Stimulated activated CD4-positive, alpha-beta T cell treated with anti-CD3 and anti-CD28 coated beads, Interleukin-12 subunit alpha, Interleukin-12 subunit beta, amount 100 ng/mL, for 4 hours (primary cell): ENCODE data around the gene EPB41L1.
A peak's percentile ranks its signal among the peaks of the same experiment; 100 is the strongest.
"Not testable (repeated sequence)": the region's sequence is repeated elsewhere in the genome, so short reads cannot be mapped to it uniquely, and the experiment has no call there.

ENCODE experiments used
- DNase-seq: peaks from one replicate; pipeline ENCODE4 v3.0.0-alpha.2; 2020

Gene EPB41L1

DNA sequence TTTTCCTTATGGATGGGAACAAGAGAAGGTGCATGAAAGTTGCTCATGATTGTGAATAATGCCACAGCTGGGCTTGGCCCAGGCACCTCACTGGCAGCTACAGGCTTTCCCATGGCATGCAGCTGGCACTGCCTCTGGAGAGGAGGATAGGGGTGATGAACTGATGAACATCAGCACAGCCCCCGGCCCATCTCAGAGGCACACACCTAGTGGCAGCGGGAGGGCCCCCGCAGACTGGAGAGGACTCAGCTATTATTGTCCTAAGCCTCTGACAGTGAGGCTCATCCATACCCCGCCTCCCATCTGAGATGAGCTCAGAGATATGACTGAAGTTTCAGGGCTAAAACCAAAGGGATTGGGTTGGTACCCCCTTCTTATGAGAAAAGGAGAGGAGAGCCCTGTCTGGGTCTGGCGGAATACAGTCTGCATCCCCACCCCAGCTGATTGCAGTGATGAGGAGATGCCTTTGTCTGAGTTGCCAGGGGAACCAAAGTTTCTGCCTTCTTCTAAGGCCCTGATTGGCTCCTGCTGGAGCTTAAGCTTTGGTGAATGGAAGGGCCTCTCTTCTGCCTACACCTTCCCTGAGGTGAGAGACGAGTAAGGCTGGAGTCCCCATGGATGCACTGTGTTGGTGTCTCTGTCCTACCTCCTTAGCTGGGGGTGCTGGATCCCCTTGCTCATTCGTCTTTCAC lies 27.6 kb upstream of the EPB41L1 start:
- DNase-seq: no peak

DNA sequence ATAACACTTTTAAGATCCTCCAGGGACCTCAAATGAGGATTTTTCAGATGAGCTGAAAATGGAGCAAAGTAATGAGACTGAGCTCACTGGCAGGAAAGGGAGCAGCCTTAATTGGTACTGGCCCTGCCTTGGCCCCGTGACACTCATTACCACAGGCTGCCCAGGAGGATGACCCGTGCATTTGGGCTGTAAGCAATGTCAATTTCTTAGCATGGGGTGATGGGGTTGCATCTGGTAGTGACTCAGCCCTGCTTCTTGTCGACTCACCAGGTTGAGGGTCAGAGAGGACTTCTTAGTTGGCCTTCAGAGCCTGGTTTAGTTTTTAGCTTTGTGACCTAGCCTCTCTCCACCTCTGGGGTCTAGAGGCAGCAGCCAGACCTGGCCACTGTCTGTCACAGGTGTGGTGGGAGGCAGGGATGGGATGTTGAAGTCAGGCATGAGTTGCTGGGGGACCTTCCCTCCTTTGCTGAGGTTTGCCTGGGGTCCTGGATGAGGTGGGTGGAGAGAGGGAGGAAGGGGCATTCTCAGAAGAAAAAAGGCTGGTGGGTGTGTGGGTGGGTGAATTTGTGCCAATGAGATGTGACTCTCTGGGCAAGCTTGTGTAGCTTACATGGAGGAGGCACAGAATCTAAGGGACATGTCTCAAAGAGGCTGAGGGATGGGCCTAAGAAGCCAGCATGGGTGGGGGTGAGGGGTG lies 25.9 kb upstream of the EPB41L1 start:
- no peak for DNase-seq

DNA sequence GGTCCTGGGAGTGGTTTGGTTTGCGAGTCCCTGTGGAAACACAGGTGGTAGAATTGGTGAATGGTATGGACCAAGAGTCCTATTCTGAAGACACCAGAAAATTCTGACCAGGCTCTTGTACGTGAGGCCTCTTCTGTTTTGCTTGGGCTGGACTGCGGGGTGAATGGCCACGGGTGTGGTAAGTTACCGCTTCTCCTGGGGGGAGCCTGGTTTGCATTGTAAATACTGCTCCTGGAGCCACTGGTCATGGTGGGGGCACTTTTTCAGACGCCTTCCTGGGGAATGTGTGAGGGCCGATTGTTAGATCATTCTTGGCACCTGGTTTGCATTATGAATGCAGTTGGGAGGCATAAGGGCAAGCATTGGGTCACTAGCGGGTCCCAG lies 25.4 kb upstream of the EPB41L1 start:
- no peak for DNase-seq

DNA sequence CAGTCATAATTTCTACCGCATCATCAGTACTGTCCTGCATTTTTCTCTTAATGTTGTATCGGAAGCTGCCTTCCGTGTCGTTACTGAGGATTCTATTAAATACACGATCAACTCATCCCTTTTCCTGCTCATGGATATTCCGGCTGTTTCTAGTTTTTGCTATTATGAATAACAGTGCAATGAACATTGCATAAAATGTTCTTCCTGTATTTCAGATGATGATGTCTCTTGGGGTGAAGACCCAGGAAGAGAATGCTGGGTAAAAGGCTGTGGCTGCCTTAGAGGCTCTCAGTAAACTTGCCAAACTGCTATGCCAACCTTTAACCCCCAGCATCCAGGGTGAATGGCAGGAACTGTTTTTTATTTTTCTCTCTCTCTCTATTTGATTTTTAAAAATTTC lies 24.1 kb upstream of the EPB41L1 start:
- no peak for DNase-seq

DNA sequence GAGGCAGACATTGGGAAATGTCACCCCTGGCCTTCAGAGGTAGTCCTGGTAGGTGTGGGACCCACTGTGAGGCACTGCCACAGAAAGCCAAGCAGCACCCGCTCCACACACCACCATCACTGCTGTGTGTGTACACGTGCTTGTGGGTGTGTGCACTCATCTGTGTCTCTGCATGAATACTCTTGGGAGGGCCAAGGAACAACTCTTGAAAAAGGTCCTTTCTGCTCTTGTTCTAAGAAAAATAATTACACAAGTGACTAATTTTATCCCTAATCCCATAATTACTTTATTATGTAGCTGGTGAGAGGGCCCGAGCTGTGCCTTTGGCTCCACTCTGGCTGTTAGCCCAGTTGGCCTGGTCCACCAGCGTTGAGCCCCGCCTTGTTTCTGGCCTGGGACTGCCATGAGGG lies 21.7 kb upstream of the EPB41L1 start:
- DNase-seq: no peak

DNA sequence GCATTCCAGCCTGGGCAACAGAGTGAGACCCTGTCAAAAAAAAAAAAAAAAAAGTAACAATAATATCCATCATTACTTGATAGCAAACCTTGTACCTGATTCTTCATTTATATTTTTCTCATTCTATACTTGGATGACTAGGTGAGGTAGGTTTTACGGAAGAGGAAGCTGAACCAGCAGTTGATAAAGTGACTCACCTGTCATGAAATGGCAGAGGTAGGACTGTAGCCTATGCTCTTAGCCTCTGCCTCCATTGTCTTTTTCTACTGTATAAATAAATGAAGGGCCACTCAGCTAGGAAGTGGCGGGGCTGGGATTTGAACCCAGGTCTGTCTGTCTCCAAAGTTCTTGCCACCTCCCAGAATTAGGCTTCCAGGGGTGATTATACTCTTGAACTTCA lies 20.7 kb upstream of the EPB41L1 start:
- no peak for DNase-seq

DNA sequence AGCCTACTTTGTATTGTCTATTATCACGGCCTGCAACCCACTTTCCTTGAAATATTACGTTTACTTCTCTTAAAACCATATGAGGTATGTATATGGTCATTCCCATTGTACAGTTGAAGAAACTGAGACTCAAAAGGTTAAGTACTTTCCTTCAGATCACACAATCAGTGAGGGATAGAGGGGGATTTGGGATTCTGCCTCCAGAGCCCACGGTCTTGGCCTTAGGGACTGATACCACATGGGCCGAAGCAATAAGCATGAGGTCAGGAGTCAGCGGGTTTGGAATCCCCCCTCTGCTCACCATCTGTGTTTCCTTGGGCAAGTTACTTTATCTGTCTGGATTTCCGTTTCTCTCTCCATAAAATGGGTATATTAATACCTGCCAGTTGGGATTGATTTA lies 19.4 kb upstream of the EPB41L1 start:
- no peak for DNase-seq

DNA sequence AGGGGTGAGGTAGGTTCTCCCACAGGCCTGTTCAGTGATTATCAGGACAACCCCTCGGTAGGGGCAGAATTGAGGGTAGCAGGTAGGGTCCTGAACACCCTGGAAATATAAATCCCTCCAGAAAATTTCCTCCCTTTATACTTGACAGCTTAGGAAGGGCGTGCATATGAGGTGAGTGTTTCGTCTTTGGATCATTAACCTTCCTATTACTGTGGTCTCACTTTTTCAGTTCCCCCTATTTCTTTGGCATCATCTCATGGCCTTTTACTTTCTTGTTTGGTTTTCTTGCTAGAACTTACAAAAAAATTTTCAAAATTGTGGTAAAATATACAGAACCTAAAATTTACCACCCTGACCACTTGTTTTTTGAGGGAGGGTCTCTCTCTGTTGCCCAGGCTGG lies 18.7 kb upstream of the EPB41L1 start:
- no peak for DNase-seq

DNA sequence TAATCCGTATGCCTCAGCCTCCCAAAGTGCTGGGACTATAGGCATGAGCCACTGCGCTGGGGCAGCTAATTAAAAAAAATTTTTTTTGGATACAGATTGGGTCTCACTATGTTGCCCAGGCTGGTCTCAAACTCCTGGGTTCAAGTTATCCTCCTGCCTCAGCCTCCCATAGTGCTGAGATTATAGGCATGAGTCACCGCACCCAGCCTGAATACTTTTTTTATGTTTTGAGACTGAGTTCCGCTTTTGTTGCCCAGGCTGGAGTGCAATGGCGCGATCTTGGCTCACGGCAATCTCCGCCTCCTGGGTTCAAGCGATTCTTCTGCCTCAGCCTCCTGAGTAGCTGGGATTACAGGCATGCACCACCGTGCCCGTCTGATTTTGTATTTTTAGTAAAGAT lies 17.2 kb upstream of the EPB41L1 start:
- not testable (repeated sequence) for DNase-seq

DNA sequence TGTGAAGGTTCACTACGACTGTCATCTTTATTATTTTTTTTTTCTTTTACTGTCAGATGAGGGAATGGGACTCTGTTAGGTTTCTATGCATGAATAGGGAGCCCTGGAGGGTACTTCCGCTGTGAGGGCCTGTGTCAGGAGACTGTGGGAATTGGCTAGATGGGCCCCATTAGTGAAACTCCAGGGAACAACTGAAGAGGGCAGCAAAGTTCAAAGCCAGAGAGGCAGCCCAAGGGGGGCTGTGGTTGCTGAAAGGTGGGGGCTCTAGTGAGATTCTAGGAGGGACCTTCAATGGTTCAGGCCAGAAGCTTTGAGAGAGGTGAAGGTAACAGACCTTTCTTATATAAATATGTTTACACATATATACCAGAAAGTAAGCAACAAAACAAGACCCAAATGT lies 13.2 kb upstream of the EPB41L1 start:
- no peak for DNase-seq

DNA sequence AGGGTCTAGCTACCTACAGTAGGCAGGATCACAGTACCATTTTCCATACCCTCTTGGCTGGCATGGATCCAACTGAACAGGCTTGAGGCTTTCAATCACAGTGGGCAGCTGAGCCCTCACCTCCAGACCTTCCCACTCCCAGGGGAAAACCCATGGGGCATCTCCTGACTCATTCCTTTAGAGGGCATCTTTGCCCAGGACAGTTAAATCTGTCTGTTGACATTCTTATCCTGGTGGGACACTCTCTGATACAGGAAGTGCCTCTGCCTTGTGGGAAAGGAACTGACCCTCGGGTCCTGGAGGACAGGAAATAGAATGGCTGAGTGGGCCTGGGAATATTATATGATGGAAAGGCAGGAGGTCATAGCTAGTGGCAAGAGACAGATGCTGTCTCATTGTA lies 10.2 kb upstream of the EPB41L1 start:
- no peak for DNase-seq

DNA sequence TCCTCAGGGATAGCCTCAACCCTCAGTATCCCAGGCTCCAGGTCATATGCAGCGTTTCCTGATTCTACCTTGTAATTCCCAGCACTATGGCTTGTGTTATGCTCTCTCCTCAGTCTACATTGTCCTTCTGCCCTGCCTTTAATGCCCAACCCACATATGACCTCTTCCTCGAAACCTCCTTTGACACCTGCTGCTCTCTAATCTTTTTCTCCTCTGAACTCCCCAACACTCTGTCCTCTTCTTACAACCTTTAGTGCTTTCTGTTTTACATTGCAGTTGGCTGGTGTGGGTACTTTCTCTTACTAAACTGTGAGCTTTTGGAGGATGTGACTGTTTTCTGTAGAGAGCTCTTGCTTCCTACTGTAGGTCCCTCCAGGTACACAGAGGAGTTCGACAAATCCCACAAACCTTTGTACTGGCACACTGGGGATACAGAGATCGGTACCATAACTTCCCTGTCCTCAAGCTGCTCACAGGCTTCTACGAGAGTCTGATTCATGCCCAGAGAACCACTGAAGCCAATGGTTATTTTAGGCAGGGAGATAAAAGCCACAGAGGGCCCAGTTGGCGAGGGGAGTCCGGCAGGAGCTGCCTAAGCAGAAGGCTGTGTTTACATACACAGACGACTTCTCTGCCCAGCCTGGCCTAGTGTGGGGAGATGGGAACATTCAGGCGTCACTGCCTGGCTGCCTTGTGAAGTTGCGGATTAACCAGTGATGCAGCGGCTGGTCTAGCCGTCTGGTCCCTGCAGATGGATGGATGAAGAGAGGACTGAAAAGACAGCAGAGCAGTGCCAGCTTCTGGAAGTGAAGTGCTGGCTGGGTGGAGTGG lies 8.4 kb upstream of the EPB41L1 start:
- DNase-seq: no peak

DNA sequence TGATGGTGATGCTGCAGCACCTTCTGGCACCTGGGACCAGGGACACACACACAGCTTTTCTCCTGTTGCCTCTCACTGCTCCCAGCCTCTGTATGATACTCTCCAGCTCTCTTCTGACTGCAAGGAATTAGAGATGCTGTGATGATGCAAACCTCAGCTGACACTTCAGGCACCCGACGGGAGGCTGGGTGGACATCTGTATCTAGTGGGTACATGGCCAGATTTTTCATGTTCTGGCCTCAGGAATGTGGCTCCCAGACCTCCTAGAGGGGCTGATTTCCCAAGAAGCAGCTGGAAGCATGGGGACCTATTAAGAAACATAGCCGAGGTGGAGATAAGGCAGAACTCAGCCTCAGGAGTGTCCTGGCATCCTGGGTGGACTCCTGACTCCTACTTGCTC lies 6.8 kb upstream of the EPB41L1 start:
- DNase-seq: no peak

DNA sequence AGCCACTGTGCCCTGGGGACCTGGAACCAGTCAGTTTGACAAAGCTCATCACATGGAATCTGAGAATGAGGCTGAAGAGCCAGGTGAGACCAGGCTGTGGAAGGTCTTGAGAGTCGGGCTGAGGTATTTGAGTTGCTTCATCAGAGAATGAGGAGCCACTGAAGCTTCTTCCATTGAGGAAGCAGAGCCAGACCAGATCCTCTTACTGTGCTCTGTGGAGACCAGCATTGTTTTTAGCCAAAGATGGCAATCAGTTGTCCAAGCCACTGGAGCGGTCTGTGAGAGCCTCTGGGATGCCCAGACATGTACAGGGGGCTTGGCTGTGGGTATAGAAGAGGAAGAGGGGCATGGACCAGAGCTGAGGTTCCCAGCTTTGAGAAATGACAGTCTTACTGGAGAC lies 6.1 kb upstream of the EPB41L1 start:
- no peak for DNase-seq

DNA sequence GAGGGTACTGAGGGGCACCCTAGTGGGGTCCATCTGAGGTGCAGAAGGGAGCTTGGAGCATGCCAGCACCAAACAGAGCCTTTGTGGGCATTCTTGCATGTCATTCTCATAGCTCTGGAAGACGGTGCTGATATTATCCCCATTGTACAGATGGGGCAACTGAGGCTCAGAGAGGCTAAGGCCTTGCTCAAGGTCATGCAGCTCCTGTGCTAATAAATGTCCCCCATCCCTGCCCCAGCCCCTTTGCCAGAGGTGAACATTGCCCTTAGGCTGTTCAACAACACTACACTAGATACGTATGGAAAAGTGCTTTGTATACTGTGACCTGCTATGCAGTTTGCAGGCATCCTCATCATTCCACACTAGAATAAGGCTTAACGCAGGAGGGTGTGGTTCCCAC lies 5.5 kb upstream of the EPB41L1 start:
- DNase-seq: no peak

DNA sequence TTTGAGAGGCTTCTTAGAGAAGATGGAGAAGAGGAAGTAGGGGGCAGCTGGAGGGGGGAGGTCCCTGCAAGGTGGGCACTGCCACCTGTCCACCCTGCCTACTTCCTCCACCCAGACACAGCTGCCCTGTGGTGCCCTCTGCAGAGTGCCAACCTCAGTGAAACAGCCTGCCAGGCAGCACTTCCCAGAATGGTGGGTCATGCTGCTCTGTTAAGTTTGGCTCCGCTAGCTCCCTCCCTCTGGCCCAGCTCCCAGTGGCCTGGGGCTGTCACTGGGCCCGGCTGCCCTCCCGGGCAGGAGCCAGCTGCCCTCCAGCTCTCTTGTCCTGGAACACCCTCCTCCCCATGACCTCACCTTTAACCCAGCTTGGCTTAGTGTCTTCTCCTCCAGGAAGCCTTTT lies 5.1 kb upstream of the EPB41L1 start:
- DNase-seq: no peak

DNA sequence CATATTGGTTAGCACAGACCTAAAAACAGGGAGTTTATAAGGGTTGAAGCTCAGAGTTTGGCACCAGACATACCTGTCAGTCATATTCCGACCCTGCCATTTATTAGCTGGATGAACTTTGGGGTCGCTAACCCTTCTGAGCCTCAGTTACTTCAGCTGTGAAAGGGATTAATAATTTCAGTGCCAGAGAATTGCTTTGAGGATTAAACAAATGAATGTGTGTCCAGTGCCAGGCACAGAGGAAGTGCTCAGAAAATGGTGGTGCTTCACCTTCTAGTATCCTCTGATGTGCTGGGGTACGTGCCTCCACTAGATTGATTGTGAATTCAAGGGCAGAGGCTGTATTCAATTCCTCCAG lies 4.1 kb upstream of the EPB41L1 start:
- no peak for DNase-seq

DNA sequence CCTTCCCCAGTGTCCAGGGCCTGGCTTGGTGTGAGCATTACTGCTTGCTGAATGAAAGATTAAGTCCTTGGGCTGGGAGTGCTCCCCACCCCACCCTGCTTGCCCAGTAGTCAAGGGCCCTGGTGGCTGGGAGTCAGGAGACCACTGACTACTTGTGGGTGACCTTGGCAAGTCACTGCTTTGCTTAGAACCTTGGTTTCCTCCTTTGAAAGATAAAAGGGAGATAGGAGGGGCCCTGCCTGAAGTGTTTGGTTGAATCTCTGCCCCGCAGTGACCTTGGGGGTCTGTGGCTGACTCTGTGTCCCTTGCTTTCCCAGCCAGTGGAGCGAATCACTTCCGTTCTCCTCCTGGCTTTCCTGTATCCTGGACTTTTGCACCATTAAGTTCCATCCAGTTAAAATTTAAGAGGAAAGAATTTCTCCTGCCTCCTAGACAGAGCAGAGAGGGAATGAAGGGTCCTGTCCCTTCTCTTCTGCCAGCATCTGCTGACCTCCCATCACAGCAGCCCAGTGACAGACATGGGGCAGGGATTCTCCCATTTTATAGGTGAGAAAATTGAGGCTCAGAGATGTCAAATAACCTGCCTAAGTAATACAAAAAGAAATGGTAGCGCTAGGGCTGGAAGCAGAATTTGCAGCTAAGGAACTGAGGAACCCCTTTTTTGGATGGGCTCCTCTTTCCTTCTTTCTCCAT lies 3.5 kb upstream of the EPB41L1 start:
- DNase-seq: no peak

DNA sequence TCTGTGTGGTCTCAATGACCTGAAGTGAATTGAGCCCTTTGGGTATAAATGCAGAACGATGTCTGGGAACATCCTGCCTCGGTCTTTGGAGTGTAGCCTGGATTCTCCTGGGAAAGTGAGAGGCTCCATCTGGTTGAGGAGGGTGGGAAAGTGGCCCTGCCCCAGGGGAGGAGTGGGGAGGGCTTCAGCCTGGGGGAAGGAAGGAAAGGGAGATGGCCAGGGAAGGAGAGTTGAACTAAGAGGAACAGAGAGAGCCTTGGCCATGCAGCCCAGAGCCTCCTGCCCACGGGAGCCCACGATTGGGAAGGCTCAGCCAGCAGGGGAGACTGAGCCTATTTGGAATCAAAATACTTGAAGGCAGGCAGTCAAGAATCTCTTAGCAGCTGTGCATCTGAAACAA lies 2.3 kb upstream of the EPB41L1 start:
- DNase-seq: no peak

DNA sequence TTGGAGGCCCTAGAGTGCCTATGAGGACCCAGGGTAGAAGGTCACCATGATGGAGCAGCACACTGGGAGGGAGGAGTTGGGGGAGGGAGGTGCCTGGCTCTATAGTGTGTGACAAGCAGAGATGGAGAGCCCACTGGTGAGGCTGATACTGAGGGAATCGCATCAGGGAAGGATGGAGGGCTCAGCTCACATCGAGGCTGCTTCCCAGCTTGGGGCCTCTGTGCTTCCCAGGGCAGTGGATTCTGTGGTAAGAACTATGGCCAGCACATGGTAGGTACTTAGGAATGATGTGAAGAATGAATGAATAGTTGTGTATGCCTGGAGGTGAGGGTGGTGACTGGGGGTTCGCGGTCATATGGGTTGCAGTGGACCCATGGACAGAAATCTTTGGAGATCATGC lies 1.3 kb upstream of the EPB41L1 start:
- DNase-seq: no peak

DNA sequence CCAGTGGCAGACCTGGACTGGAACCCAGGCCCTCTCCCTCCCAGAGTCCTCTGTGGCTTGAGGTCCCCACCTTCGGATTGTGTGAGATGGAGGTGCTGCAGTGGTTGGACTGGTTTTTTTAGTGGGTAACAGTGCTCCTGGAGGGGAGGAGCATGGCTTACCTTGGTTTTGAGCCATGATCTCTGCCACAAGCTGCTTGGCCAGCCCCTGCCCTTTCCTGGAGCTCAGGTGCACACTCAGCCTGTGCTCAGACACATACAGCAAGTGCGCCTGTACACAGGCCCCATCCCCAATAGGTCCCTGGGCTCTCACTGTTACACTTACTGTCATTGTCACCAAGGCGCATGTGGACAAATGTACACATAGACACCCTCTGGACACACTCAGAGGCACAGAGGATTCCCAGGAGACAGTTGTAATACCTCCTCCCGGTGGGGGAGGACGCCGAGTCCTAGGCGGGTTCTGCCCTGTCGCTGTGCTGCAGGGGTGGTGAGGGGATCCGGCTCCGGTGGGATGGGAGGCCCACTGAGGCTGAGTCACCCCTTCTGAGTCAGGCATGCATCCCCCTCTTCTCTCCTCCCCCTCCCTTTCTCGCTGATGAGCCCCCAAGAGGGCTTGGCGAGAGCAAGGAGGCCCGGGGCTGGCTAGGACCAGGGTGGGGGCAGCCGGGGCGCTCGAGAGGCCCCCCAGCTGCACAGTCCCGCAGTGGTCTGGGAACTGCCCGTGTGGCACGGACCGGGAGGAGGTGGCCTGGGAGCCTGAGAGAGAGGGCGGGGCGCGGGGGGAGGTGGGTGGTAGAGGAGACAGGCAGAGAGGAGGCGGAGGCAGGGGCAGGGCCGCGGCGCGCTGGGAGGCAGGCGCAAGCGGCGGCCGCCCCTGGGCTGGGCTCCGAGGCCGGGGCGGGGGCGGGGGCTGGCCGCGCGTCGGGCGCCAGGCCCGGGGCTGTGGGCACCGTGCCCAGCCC lies 522 bp upstream of the EPB41L1 start:
- peak; percentile 41 for DNase-seq

DNA sequence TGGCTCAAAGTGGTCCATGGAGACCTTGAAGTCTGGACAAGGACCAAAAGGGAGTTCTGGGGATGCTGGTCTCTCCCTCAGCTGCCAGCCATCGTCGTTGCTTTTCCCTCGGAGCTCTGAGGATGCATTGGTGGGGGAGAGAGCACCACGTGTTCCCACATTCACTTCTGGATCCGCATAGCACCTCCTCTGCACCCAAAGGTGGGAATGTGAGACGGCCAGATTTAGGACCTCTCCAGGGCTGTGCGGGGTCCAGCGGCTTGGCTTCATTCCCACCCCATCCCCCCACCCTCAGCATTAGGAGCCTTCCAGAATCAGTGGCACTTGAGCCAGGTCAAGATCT lies 1.1 kb downstream of the EPB41L1 start:
- DNase-seq: no peak

DNA sequence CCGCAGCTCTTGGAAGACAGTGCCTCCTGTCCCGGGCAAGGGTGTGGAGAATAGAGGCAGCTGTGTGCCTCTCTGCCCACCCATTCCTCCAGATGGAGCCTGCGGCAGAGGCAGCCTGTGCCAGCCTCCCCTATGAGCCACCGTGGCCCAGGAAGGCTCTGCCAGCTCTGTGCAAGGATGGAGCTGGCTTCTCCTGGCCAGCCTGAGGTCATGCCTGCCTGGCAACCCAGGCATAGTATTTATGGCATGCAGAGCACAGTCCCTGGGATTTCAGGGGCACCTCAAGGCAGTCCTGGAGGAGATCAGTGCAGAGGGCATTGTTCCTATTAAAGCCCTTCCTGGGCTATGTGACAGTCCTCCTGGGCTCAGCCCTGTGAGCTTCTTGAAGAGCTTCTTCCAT lies 1.5 kb downstream of the EPB41L1 start:
- DNase-seq: no peak
